NB4 (cell line): ENCODE data around the gene SRGAP3.

Experiments used
- CTCF ChIP-seq: IDR thresholded peaks from one replicate; pipeline ENCODE4 v1.5.1; 2012; ENCODE audit warnings: low read depth, low read length
- MYC ChIP-seq: IDR thresholded peaks from 2 replicates; pipeline ENCODE4 v1.6.1; 2011; ENCODE audit warnings: low read depth, low read length
- POLR2A ChIP-seq: IDR thresholded peaks from 2 replicates; pipeline ENCODE4 v1.6.1; 2011; ENCODE audit warnings: mild to moderate bottlenecking; ENCODE audit not compliant: insufficient read length; ENCODE audit errors: extremely low read depth

DNA sequence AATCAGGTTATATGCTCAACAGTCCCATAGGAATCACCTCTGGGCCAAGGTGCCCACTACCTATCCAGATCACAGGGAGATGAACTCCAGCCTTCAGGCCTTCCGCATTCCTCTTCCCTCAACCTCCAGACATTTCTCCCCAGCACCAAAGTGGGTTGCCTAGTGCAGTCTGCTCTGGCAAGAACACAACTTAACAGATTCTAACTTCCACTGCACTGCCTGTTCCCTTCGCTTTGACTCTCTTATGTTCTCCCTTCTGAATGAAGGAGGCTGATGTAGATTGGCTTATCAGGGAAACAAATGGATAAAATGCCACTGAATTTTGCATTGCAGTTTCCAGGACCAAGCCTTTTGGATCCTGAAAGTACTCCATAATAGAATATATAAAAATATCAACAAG lies 106.3 kb downstream of the SRGAP3 start:
- TF ChIP-seq POLR2A = no peak
- no peak for TF ChIP-seq CTCF
- TF ChIP-seq MYC = no peak
